ENCODE data around the gene XAB2.

XAB2 gene

DNA sequence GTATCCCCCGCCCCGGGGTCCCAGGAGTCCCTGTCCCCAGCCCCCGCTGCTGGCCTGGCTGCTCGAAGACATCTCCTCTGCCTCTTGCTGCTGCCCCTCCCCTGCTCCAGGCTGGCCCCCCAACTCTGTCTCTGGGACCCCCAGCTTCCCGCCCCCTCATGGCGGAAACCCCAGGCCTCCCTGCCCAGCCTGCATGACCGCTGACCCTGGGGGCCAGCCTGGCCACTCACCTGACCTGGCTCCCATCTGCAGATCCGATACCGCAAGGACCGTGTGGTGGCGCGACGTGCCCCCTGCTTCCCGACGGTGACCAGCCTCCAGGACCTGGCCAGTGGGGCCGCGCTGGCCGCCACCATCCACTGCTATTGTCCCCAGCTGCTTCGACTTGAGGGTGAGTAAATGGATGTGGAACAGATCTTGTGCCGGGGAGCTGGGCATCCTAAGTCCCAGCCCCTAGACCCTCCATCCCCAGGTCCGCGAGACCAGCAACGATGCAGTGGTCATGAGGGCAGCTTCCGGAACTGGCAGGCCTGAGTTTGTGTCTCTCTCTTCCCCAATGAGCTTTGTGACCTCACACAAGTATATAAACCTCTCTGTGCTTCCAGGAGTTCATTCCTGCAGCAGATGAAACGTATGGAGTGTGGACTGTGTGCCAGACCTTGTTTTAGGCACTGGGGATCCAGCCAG lies 21.3 kb downstream of the XAB2 start:
- no peak for DNase-seq (ENCODE audit: low read depth)
- no peak overlapping the region for H3K4me3 ChIP-seq (ENCODE audit: low read length)
- TF ChIP-seq, protein P1, sequence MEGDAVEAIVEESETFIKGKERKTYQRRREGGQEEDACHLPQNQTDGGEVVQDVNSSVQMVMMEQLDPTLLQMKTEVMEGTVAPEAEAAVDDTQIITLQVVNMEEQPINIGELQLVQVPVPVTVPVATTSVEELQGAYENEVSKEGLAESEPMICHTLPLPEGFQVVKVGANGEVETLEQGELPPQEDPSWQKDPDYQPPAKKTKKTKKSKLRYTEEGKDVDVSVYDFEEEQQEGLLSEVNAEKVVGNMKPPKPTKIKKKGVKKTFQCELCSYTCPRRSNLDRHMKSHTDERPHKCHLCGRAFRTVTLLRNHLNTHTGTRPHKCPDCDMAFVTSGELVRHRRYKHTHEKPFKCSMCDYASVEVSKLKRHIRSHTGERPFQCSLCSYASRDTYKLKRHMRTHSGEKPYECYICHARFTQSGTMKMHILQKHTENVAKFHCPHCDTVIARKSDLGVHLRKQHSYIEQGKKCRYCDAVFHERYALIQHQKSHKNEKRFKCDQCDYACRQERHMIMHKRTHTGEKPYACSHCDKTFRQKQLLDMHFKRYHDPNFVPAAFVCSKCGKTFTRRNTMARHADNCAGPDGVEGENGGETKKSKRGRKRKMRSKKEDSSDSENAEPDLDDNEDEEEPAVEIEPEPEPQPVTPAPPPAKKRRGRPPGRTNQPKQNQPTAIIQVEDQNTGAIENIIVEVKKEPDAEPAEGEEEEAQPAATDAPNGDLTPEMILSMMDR (conservative IDR thresholded peaks at IDR 0.05; ENCODE audit: low read depth, low read length), result no peak

DNA sequence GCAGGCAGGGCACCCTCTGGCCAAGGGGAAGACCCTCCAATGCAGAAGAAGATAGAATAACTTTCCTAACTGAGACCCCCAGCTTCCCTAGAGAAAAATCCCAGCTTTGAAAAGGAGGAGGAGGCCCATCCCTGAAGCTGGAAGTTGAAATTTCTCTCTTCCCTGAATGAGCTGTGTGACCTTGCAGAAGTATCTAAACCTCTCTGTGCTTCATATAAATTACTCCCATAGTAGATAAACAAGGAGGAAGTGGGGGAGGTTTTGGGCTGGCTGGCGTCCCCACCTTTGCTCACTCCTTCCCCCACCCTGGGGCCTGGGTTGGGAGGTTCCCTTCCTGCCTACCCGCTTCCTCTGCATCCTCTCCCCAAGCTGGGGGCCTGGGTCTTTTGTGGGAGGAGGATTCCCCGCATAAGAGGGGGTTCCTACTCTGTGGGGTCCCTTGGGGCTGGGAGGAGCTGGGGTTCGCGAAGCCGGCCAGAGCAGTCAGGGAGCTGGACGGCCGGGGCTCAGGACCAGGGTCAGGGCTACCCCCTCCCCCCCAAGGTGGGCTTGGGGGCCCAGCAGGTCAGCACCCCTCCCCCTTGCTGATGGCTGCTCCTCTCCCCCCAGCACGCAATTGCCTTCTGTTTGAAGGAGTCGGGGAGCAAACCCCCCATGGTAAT lies 22.0 kb downstream of the XAB2 start:
- TF ChIP-seq, protein P1 (conservative IDR thresholded peaks at IDR 0.05; ENCODE audit: low read depth, low read length), result no peak
- no peak for DNase-seq (ENCODE audit: low read depth)
- H3K4me3 ChIP-seq (ENCODE audit: low read length), result no peak overlapping the region

DNA sequence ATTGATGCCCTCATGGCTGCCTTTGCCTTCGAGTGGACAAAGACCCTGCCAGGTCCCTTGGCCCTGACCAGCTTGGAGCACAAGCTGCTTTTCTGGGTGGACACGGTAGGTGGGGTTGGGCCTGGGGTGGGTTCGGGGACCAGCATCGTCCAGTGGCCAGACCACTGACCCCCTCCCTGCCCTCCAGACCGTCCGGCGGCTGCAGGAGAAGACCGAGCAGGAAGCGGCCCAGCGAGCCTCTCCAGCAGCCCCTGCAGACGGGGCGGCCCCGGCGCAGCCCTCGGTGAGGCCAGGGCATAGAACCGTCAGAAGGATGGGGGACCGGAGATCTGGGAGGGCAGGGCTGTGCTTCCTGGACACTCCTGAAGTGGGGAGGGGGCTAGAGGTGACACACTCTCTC lies 23.1 kb downstream of the XAB2 start:
- no peak overlapping the region for H3K4me3 ChIP-seq (ENCODE audit: low read length)
- TF ChIP-seq, protein P1 (conservative IDR thresholded peaks at IDR 0.05; ENCODE audit: low read depth, low read length), result no peak
- no peak for DNase-seq (ENCODE audit: low read depth)

DNA sequence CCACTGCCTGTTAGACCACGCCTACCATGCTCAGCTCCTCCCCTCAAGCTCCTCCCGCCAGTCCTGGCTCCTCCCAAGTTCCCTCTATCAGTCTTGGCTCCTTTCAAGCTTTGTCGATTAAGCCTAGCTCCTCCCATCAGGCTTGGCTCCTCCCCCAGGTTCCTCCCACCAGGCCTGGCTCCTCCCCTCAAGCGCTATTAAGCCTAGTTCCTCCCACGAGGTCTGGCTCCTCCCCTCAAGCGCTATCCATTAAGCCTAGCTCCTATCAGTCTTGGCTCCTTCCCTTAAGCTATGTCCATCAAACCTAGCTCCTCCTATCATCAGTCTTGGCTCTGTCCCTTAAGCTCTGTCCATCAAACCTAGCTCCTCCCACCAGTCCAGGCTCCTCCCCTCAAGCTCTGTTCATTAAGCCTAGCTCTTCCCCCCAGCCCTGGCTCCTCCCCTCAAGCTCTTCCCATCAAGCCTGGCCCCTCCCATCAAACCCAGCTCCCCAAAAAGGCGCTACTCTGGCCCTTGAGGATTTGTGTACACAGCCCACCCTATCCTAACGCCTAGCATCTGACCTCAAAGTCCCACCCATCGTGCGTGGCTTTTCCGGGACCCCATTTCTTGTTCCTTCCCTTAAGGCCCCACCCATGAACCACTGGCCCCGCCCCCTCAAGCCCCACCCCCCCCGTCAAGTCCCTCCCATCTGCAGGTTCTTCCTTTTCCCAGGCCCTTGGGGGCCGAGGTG lies 23.7 kb downstream of the XAB2 start:
- H3K4me3 ChIP-seq (ENCODE audit: low read length), result no peak overlapping the region
- TF ChIP-seq, protein P1 (conservative IDR thresholded peaks at IDR 0.05; ENCODE audit: low read depth, low read length), result no peak
- no peak for DNase-seq (ENCODE audit: low read depth)

DNA sequence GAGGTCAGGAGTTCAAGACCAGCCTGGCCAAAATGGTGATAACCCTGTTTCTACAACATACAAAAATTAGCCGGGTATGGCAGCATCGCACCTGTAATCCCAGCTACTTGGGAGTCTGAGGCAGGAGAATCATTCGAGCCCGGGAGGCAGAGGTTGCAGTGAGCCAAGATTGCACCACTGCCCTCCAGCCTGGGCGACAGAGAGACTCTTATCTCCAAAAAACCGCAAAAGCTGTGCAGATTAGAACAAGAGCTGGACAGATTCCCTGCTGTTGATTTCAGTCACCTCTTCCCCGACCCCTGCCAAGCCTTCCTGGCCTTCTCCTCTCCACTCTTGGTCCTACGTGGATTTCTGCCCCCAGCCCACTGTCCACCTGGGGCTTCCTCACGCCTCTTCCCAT lies 25.4 kb downstream of the XAB2 start:
- no peak overlapping the region for H3K4me3 ChIP-seq (ENCODE audit: low read length)
- no peak for DNase-seq (ENCODE audit: low read depth)
- TF ChIP-seq, protein P1 (conservative IDR thresholded peaks at IDR 0.05; ENCODE audit: low read depth, low read length), result no peak

DNA sequence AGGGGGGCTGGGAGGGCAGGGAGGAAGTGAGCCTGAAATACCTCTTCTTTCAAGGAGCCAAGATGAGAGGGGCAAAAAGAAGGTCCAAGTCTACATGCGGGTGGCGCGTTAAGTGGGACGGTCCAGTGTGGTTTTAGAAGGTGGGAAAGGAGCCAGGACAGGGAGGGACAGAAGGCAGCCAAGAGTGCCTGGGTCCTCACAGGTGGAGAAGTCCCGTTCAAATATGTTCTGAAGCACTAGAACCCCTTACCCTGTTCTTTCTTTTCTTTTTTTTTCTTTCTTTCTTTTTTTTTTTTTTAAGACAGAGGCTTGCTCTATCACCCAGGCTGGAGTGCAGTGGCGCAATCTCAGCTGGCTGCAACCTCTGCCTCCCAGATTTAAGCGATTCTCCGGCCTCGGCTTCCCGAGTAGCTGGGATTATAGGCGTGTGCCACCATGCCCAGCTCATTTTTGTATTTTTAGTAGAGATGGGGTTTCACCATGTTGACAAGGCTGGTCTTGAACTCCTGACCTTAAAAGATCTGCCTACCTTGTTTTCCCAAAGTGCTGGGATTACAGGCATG lies 26.3 kb downstream of the XAB2 start:
- DNase-seq (ENCODE audit: low read depth), result no peak
- H3K4me3 ChIP-seq (ENCODE audit: low read length), result no peak overlapping the region
- TF ChIP-seq, protein P1 (conservative IDR thresholded peaks at IDR 0.05; ENCODE audit: low read depth, low read length), result no peak
